H1 (cell line): ENCODE data around the gene FAM50A. TPM values are rescaled to one million over a fixed set of nuclear protein-coding genes. Genes with fewer than 3 reads are reported as not detected.

Experiments used
- CTCF ChIA-PET: fragments of 300-600 bp; sonication (Branson Sonifier 250); formaldehyde crosslinking; loops from one replicate; lab custom pipeline; 2021; ENCODE audit not compliant: partially characterized antibody; lab: Charles Lee
- POLR2A ChIA-PET: fragments of 300-600 bp; sonication (Branson Sonifier 250); formaldehyde crosslinking; loops from one replicate; lab custom pipeline; 2021; ENCODE audit warnings: inconsistent platforms; ENCODE audit not compliant: partially characterized antibody; lab: Charles Lee
- DNase-seq, 2 experiments: peaks; one replicate each; pipeline versions ENCODE4 v3.0.0 to v3.0.0-alpha.2; 2010 to 2022; ENCODE audit warnings: low spot score in 2 of 2, low read depth in 1 of 2, mixed read lengths in 1 of 2
- FAIRE-seq: peaks from 2 replicates; lab custom pipeline; 2011; peaks lifted over from hg19 to GRCh38; lab: Jason Lieb, UNC
- H2AFZ ChIP-seq: 2 replicates; pipeline ENCODE4 v1.8.1; 2012; ENCODE audit warnings: low read length, inconsistent platforms
- H2AK5ac ChIP-seq: 2 replicates; pipeline ENCODE4 v1.6.1; 2013; ENCODE audit warnings: low read depth, low read length
- H2BK120ac ChIP-seq: replicated peaks from 2 replicates; pipeline ENCODE3; 2013; ENCODE audit warnings: low read depth, low read length, inconsistent platforms
- H2BK12ac ChIP-seq: 2 replicates; pipeline ENCODE4 v1.6.1; 2013; ENCODE audit warnings: low read depth, low read length
- H2BK15ac ChIP-seq: 2 replicates; pipeline ENCODE4 v1.6.1; 2013; ENCODE audit warnings: low read length
- H2BK20ac ChIP-seq: 2 replicates; pipeline ENCODE4 v1.6.1; 2013; ENCODE audit warnings: low read length
- H2BK5ac ChIP-seq: 2 replicates; pipeline ENCODE4 v1.6.1; 2013; ENCODE audit warnings: low read depth, low read length
- H3K14ac ChIP-seq: 2 replicates; pipeline ENCODE4 v1.6.1; 2013; ENCODE audit warnings: inconsistent platforms; ENCODE audit not compliant: insufficient read length
- H3K18ac ChIP-seq: 2 replicates; pipeline ENCODE4 v1.6.1; 2013; ENCODE audit warnings: low read length; ENCODE audit errors: extremely low read depth
- H3K23ac ChIP-seq: 2 replicates; pipeline ENCODE4 v1.6.1; 2013; ENCODE audit warnings: inconsistent platforms; ENCODE audit not compliant: insufficient read length
- H3K23me2 ChIP-seq: 2 replicates; pipeline ENCODE4 v1.6.1; 2013; ENCODE audit warnings: low read depth, low read length
- H3K27ac ChIP-seq: 2 replicates; pipeline ENCODE4 v1.6.1; 2011; ENCODE audit warnings: low read depth, low read length, inconsistent platforms
- H3K27me3 ChIP-seq, 4 experiments: replicated peaks in 1 of 4; 1 replicate in 1 of 4; 2 replicates in 3 of 4; pipeline versions ENCODE4 v1.6.1 to v1.8.1; 2011 to 2013; ENCODE audit warnings: low read length in 3 of 4, mild to moderate bottlenecking in 3 of 4, inconsistent platforms in 2 of 4, mixed read lengths in 2 of 4, moderate library complexity in 1 of 4; ENCODE audit not compliant: control insufficient read depth in 3 of 4, insufficient read depth in 3 of 4; ENCODE audit errors: extremely low read depth in 1 of 4
- H3K36me3 ChIP-seq, 4 experiments: 2 replicates each; pipeline versions ENCODE4 v1.6.1 to v1.8.1; 2011 to 2013; ENCODE audit warnings: mild to moderate bottlenecking in 4 of 4, low read length in 3 of 4, moderate library complexity in 2 of 4, control low read depth in 1 of 4, inconsistent platforms in 1 of 4; ENCODE audit not compliant: insufficient read depth in 4 of 4, control insufficient read depth in 2 of 4
- H3K4ac ChIP-seq: replicated peaks from 2 replicates; pipeline ENCODE3; 2013; ENCODE audit warnings: low read length, low read depth, mixed read lengths, inconsistent platforms; ENCODE audit not compliant: insufficient read length
- H3K4me1 ChIP-seq, 4 experiments: replicated peaks in 1 of 4; 1 replicate in 1 of 4; 2 replicates in 3 of 4; pipeline versions ENCODE4 v1.6.1 to v1.8.1; 2011 to 2013; ENCODE audit warnings: low read length in 3 of 4, inconsistent platforms in 2 of 4, mixed read lengths in 1 of 4; ENCODE audit not compliant: insufficient read depth in 4 of 4, control insufficient read depth in 3 of 4
- H3K4me2 ChIP-seq, 2 experiments: 2 replicates each; pipeline versions ENCODE4 v1.6.1 to v1.8.1; 2011 to 2013; ENCODE audit warnings: low read depth in 2 of 2, low read length in 2 of 2, control low read depth in 1 of 2, inconsistent platforms in 1 of 2, mild to moderate bottlenecking in 1 of 2; ENCODE audit not compliant: insufficient read depth in 1 of 2
- H3K4me3 ChIP-seq, 4 experiments: fragments of 200-600, 300-600 bp in 1 of 4; sonication (generic), shearing (Covaris generic), sonication (Bioruptor Twin) in 1 of 4; 2 replicates each; pipeline versions ENCODE4 v1.5.1 to v1.8.1; 2011 to 2016; ENCODE audit warnings: low read length in 4 of 4, low read depth in 3 of 4, control low read depth in 2 of 4, inconsistent platforms in 2 of 4, mild to moderate bottlenecking in 2 of 4, mixed read lengths in 1 of 4, moderate library complexity in 1 of 4; ENCODE audit not compliant: insufficient read depth in 2 of 4; ENCODE audit errors: extremely low read depth in 1 of 4
- H3K56ac ChIP-seq: replicated peaks from 2 replicates; pipeline ENCODE3; 2013; ENCODE audit warnings: low read depth, mild to moderate bottlenecking, mixed read lengths, low read length, inconsistent platforms; ENCODE audit not compliant: insufficient read length
- H3K79me1 ChIP-seq: 2 replicates; pipeline ENCODE4 v1.6.1; 2013; ENCODE audit warnings: low read depth, low read length, control low read depth
- H3K79me2 ChIP-seq, 2 experiments: 2 replicates each; pipeline versions ENCODE4 v1.6.1 to v1.8.1; 2012 to 2013; ENCODE audit warnings: low read length in 2 of 2, mild to moderate bottlenecking in 2 of 2, inconsistent platforms in 1 of 2; ENCODE audit not compliant: insufficient read depth in 2 of 2, control insufficient read depth in 1 of 2
- H3K9ac ChIP-seq, 4 experiments: replicated peaks in 1 of 4; 1 replicate in 1 of 4; 2 replicates in 3 of 4; pipeline versions ENCODE4 v1.6.1 to v1.8.1; 2011 to 2013; ENCODE audit warnings: low read depth in 3 of 4, low read length in 3 of 4, control low read depth in 2 of 4, mild to moderate bottlenecking in 2 of 4, moderate library complexity in 2 of 4, inconsistent platforms in 1 of 4; ENCODE audit errors: extremely low read depth in 1 of 4
- H3K9me3 ChIP-seq, 2 experiments: 2 replicates each; pipeline versions ENCODE4 v1.6.1 to v1.8.1; 2012 to 2013; ENCODE audit warnings: mild to moderate bottlenecking in 2 of 2, moderate library complexity in 2 of 2, control low read depth in 1 of 2, inconsistent platforms in 1 of 2, low read depth in 1 of 2, low read length in 1 of 2, mixed read lengths in 1 of 2; ENCODE audit not compliant: insufficient read depth in 2 of 2
- H4K20me1 ChIP-seq, 2 experiments: replicated peaks in 1 of 2; 2 replicates each; pipeline versions ENCODE3 to v1.8.1; 2011 to 2013; ENCODE audit warnings: inconsistent platforms in 2 of 2, low read length in 2 of 2, mild to moderate bottlenecking in 1 of 2; ENCODE audit not compliant: insufficient read depth in 2 of 2, control insufficient read depth in 1 of 2
- H4K5ac ChIP-seq: 2 replicates; pipeline ENCODE4 v1.6.1; 2013; ENCODE audit warnings: low read length, low read depth, mixed read lengths, inconsistent platforms; ENCODE audit not compliant: insufficient read length
- H4K8ac ChIP-seq: 2 replicates; pipeline ENCODE4 v1.8.0; 2013; ENCODE audit warnings: mild to moderate bottlenecking, moderate library complexity, low read length, inconsistent platforms; ENCODE audit not compliant: insufficient read depth; ENCODE audit errors: extremely low read depth
- H4K91ac ChIP-seq: replicated peaks from 2 replicates; pipeline ENCODE3; 2013; ENCODE audit warnings: low read length, mixed read lengths, inconsistent platforms; ENCODE audit not compliant: insufficient read length
- BCL11A ChIP-seq, 2 experiments: IDR thresholded peaks; one replicate each; pipeline ENCODE4 v1.6.1; 2011; ENCODE audit warnings: low read depth in 2 of 2, low read length in 2 of 2, mild to moderate bottlenecking in 2 of 2
- CBX5 ChIP-seq: fragments of 300-800, 300-1000 bp; sonication (generic); IDR thresholded peaks from 2 replicates; pipeline ENCODE4 v1.7.1; 2016; ENCODE audit warnings: antibody characterized with exemption, low read length, low read depth
- CHD1 ChIP-seq: IDR thresholded peaks from 2 replicates; pipeline ENCODE4 v1.6.1; 2012; ENCODE audit warnings: low read depth, low read length, improper control_type of control experiment
- CHD2 ChIP-seq: IDR thresholded peaks from 2 replicates; pipeline ENCODE4 v1.6.1; 2012; ENCODE audit warnings: low read length, improper control_type of control experiment
- HDAC6 ChIP-seq: IDR thresholded peaks from one replicate; pipeline ENCODE4 v1.7.1; 2012; ENCODE audit warnings: low read depth, mild to moderate bottlenecking, inconsistent platforms, low read length, moderate library complexity
- JUND ChIP-seq: IDR thresholded peaks from 2 replicates; pipeline ENCODE4 v1.6.1; 2011; ENCODE audit warnings: mild to moderate bottlenecking, improper control_type of control experiment, low read length
- KDM5A ChIP-seq: fragments of 200-600 bp; IDR thresholded peaks from 2 replicates; pipeline ENCODE4 v1.7.1; 2012; ENCODE audit warnings: mild to moderate bottlenecking, low read length, inconsistent platforms, mixed read lengths
- RBBP5 ChIP-seq: IDR thresholded peaks from 2 replicates; pipeline ENCODE4 v1.7.1; 2012; ENCODE audit warnings: low read depth, mild to moderate bottlenecking, inconsistent platforms, low read length, moderate library complexity, borderline replicate concordance
- RFX5 ChIP-seq: IDR thresholded peaks from 2 replicates; pipeline ENCODE4 v1.6.1; 2011; ENCODE audit warnings: low read depth, low read length, improper control_type of control experiment, borderline replicate concordance
- SP1 ChIP-seq: IDR thresholded peaks from 2 replicates; pipeline ENCODE4 v1.6.1; 2011; ENCODE audit warnings: low read depth, low read length
- SRF ChIP-seq: IDR thresholded peaks from 2 replicates; pipeline ENCODE4 v1.6.1; 2011; ENCODE audit warnings: mild to moderate bottlenecking, low read depth, low read length, moderate library complexity
- YY1 ChIP-seq: IDR thresholded peaks from 2 replicates; pipeline ENCODE4 v1.6.1; 2011; ENCODE audit warnings: low read depth, mild to moderate bottlenecking, low read length
- WGBS, 2 experiments: shearing (Covaris generic) in 1 of 2; methylation state at CpG; one replicate each; pipeline versions ENCODE4 v1.1.6 to v1.1.7; 2013 to 2015; ENCODE audit warnings: low lambda C conversion rate in 2 of 2, mixed read lengths in 2 of 2, inconsistent platforms in 1 of 2, low coverage in 1 of 2, missing lambda C conversion rate in 1 of 2; ENCODE audit not compliant: insufficient replicate concordance in 2 of 2, insufficient coverage in 1 of 2, insufficient read length in 1 of 2; ENCODE audit errors: extremely low coverage in 1 of 2, missing lambda C conversion rate in 1 of 2; 5-methylcytosine and 5-hydroxymethylcytosine counted together
- polyA plus RNA-seq, 7 experiments: library from polyadenylated mRNA; depleted of rRNA in 3 of 7; stranded (reverse) in 5 of 7; unstranded in 2 of 7; fragments of >200 nt in 5 of 7; fragments of 200-250 nt in 2 of 7; gene quantifications; 1 replicate in 5 of 7; 2 replicates in 1 of 7; 4 replicates in 1 of 7; pipeline versions ENCODE4 v1.2.1 to v1.2.3, GENCODE V29; 2011 to 2013; ENCODE audit warnings: missing spikeins in 2 of 7, mixed read lengths in 2 of 7
- total RNA-seq: library from RNA; stranded (reverse); fragmentation: NEBNext Ultra II Directional; extraction: Animal tissue kit (Norgen Biotek cat#: 25700); gene quantifications from 2 replicates; pipeline ENCODE4 v1.2.1, GENCODE V29; 2021
- TF ChIP-seq, protein P1 (sequence below): IDR thresholded peaks from 2 replicates; pipeline ENCODE4 v1.6.1; 2011; ENCODE audit warnings: low read length, improper control_type of control experiment
- TF ChIP-seq, protein P2 (sequence below): IDR thresholded peaks from 2 replicates; pipeline ENCODE4 v1.6.1; 2012; ENCODE audit warnings: inconsistent platforms

FAM50A gene
- total and polyA plus RNA-seq, 2 of the 8 experiments (the other 6 are each of a cell fraction or from before 2014, with no cell fraction given) = 30.7 to 48.7 TPM

DNA sequence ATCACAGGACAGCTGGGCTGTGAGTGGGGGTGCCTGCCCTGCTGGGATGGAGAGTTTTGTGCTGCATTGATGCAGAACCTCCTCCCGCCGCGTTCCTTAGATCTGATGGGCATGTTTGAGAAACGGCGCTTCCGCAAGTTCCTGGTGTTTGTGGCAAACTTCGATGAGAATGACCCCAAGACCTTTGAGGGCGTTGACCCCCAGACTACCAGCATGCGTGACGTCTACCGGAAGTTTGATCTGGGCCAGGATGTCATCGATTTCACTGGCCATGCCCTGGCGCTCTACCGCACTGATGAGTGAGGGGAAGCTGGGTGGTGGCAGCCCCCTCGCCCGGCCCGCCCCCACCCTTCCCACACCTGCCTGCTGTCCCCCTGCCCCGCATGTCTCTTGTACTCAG is 4.1 kb upstream of the FAM50A start:
- Histone ChIP-seq H3K36me3 (peaks cover 0 to 27% (median 12%) of the 10 kb centered on the region in 4 experiments; a peak in 5 of 8 replicates), H3K9ac (no peak overlapping the region), H2BK120ac (no peak overlapping the region), H3K18ac (no peak overlapping the region), H2AFZ (no peak overlapping the region), H2BK12ac (no peak overlapping the region), H3K27me3 (no peaks in the 10 kb centered on the region), H3K56ac (no peak overlapping the region), H2AK5ac (no peak overlapping the region), H3K4ac (no peak overlapping the region), H3K4me2 (no peak overlapping the region), H2BK20ac (no peak overlapping the region), H2BK5ac (no peak overlapping the region), H4K91ac (no peak overlapping the region), H3K4me1 (peaks cover 0 to 9% (median 5%) of the 10 kb centered on the region in 4 experiments; a peak in 6 of 7 replicates), H3K14ac (no peak overlapping the region), H3K79me1 (no peaks in the 10 kb centered on the region), H3K9me3 (no peaks in the 10 kb centered on the region), H4K5ac (no peak overlapping the region), H3K23ac (no peak overlapping the region), H3K79me2 (peaks cover 0 to 17% of the 10 kb centered on the region in 2 experiments; a peak in 2 of 4 replicates), H4K20me1 (peaks cover 0 to 12% of the 10 kb centered on the region in 2 experiments), H3K23me2 (peaks cover 6% of the 10 kb centered on the region; the same call in 1 of the 2 replicates), H3K4me3 (no peak overlapping the region), H4K8ac (no peak overlapping the region), H3K27ac (no peak overlapping the region), H2BK15ac (no peak overlapping the region)
- FAIRE-seq (no peak), DNase-seq (no peak)
- ChIA-PET POLR2A (no interaction called here), CTCF (no interaction called here)
- WGBS, 2 experiments = 100% methylated on average over 1 of the region's 18 CpGs; no CpG with 5 or more reads in 1 of the 2 experiments
- TF ChIP-seq CBX5 = no peak
- TF ChIP-seq JUND = no peak
- TF ChIP-seq YY1 = no peak
- TF ChIP-seq, protein P1, sequence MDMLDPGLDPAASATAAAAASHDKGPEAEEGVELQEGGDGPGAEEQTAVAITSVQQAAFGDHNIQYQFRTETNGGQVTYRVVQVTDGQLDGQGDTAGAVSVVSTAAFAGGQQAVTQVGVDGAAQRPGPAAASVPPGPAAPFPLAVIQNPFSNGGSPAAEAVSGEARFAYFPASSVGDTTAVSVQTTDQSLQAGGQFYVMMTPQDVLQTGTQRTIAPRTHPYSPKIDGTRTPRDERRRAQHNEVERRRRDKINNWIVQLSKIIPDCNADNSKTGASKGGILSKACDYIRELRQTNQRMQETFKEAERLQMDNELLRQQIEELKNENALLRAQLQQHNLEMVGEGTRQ = no peak
- TF ChIP-seq HDAC6 = no peak
- TF ChIP-seq RFX5 = no peak
- no peak for TF ChIP-seq SP1
- TF ChIP-seq CHD1 = no peak
- no peak for TF ChIP-seq SRF
- TF ChIP-seq BCL11A (IDR thresholded peaks at IDR 0.05; ENCODE audit: low read depth in 2 of 2, low read length in 2 of 2) = no peak
- TF ChIP-seq KDM5A = no peak
- TF ChIP-seq RBBP5 = no peak
- TF ChIP-seq CHD2 = no peak
- TF ChIP-seq, protein P2, sequence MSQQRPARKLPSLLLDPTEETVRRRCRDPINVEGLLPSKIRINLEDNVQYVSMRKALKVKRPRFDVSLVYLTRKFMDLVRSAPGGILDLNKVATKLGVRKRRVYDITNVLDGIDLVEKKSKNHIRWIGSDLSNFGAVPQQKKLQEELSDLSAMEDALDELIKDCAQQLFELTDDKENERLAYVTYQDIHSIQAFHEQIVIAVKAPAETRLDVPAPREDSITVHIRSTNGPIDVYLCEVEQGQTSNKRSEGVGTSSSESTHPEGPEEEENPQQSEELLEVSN = no peak
